ENCODE data around the gene PPFIBP2.

DNA sequence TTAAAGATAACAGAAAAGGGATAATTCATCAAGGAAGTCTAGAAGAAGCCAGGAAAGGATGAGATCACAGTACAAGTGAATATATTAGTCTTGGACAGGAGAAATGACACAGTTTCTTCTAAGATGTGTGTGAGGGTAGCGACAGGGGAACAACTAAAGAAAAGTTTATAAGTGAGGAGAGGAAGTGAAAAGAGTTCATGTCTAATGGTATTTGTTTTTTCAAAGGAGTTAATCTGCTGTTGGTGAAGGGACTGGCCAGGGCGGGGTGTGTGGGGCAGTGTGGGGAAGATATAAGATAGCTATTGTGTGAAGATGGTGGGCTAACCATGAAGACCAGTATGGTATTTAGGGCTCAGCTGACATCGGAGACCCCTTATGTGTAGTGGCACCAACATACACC, 7.6 kb upstream of the PPFIBP2 start:
- TF ChIP-seq CTCF (IDR thresholded peaks at IDR 0.05) (no peak), POLR2A (IDR thresholded peaks at IDR 0.05) (no peak)
